ENCODE results near the gene VTI1A. TPM values are rescaled to one million over a fixed set of nuclear protein-coding genes. Genes with fewer than 3 reads are reported as not detected.

The VTI1A gene
- total and polyA plus RNA-seq, 2 of the 8 experiments (the other 6 are each of a cell fraction or from before 2014, with no cell fraction given), result 6.0 to 20.0 TPM

DNA sequence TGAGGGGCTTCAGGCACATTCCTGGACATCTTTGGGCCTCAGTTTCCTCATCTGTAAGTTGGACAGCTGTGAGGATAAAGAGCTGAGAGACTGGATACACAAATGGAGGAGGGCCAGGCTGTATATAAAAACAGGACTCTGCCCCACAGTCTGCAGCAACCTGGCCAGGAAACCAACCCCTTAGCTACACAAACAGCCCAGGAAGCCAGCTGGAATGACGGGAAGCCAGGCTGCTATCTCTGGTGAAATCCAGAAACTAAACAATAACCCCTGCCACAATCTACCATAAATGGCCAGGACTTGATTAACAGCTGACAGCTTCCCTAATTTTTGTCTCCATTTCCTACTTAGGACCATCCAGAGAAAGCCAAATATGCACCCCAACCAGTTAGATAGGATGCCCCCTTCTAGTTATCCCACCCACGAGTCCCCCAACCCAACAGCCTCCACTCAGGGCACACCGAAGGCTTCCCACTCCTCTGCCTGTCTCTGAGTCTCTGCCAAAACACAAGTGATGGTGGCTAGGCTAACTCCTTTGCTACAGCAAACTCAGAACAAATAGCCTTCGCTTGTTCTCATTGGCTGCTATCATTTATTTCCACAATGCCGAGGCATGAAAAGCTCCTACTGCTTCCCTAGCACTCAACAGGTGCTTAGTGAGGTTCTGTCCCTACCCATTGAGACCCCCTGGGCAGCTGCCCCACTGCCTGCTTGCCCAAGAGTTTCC lies 393.1 kb downstream of the VTI1A start (continued):
- TF ChIP-seq SIN3A (conservative IDR thresholded peaks at IDR 0.05 in 1 of 2, IDR thresholded peaks at IDR 0.05 in 1 of 2; ENCODE audit: low read depth in 1 of 2, low read length in 2 of 2) (no peak), SRF (IDR thresholded peaks at IDR 0.05; ENCODE audit: low read depth, low read length) (no peak), CHD1 (IDR thresholded peaks at IDR 0.05; ENCODE audit: low read depth, low read length) (no peak), RNF2 (IDR thresholded peaks at IDR 0.05; ENCODE audit: borderline replicate concordance, low read depth, low read length, missing control alignments, poor library complexity, severe bottlenecking) (no peak), CHD2 (IDR thresholded peaks at IDR 0.05; ENCODE audit: low read length) (no peak), FOSL1 (IDR thresholded peaks at IDR 0.05; ENCODE audit: insufficient read depth, low read depth, low read length) (no peak)
